Measurements from ENCODE around the gene SLC6A17. TPM values are rescaled to one million over a fixed set of nuclear protein-coding genes. Genes with fewer than 3 reads are reported as not detected.

The SLC6A17 gene
- polyA plus RNA-seq, 4 donors = 0.90 to 1.2 (median 0.98) TPM

DNA sequence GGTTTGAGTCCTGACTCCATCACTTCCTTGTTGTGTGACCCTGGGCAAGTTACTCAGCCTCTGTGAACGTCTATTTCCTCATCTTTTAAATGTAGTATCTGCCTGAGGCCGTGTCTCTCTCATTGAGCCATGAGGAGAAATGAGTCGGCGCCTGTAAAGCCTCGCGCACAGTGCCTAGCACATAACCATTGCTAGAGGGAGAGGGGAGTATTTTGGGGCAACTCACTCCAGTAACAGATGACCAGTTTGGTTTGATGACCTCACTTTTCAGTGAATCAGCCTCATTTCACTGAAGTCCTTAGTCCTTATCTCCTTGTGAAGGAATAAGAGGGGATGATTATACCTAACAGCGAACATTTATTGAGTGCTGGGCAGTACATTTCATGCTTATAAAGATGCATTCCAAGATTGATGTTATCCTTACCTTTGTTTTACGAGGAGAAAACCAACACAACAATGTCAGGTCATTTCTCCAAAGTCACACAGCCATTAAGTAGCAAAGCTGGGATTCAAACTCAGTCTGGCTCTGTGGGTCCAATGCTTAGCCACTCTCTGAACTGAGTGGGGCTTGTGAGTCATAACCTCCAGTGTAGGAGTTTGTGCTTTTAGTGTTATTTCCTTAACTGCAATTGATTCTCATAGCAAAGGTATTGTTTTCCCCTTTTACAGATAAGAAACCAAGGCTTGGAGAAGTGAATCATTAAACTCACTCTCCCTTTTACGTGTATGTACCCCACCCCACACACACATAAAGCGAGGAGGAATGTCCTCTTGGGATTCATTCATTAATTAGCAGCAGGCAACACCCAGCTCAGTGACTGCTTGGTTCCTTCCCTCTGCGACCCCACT, 85.8 kb downstream of the SLC6A17 start:
- DNase-seq (ENCODE audit: low read depth in 4 of 4, low spot score in 3 of 4) = no peak

GRCh38 chr1:110237386-110238152, 87.3 kb downstream of the SLC6A17 start:
- no peak for DNase-seq (ENCODE audit: low read depth in 4 of 4, low spot score in 3 of 4)

DNA sequence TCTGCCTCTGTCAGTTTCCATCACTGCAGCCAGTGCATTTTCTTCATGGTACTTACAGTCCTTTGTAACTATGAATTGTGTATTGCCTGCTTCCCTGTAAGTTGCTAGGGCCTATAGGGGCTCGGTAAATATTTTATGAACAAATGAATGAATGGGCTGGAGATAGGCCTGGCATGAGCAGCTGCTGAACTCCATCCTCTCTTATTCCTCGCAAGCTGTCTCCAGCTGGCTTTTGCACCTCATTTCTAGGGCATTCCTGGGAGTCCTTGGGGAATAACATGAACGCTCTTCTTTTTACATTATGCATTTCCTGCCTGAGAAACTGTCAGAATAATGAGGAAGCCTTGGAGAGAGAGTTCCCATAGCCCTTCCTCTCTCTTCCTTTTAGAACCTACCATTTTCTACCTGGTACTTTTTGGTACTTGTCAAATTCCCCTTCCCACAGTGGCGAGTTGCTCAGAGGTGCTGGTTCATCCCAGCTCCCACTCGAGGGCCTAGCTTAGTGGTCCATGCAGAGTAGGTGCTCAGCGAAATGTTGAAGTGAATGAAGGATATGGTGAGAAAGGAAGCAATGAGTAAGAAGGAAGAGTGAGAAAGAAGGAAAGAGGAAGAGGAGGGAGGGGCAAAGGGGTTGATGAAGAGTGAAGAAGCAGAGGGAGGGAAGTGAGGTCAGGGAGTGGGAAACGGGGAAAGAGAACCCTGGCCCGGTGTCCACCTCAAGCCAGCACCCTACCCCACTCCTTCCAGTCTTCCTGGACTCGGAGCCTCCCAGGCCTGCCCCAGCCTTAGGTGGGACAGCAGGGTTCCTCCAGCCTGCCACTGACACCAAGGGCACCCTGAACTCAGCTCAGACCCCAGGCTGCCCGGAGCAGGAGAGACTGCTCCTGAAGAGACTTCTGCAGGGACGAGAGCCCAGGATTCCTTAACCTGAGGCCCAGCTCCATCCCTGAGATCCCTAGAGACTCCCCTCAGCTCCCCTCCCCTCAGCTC, 89.4 kb downstream of the SLC6A17 start:
- DNase-seq (ENCODE audit: low read depth in 4 of 4, low spot score in 3 of 4) = peak in 2 of 4 donors; percentile 10 to 24

GRCh38 chr1:110240476-110241210, 90.3 kb downstream of the SLC6A17 start:
- DNase-seq (ENCODE audit: low read depth in 4 of 4, low spot score in 3 of 4) = no peak

GRCh38 chr1:110241516-110241915, 91.2 kb downstream of the SLC6A17 start:
- DNase-seq (ENCODE audit: low read depth in 4 of 4, low spot score in 3 of 4) = no peak

DNA sequence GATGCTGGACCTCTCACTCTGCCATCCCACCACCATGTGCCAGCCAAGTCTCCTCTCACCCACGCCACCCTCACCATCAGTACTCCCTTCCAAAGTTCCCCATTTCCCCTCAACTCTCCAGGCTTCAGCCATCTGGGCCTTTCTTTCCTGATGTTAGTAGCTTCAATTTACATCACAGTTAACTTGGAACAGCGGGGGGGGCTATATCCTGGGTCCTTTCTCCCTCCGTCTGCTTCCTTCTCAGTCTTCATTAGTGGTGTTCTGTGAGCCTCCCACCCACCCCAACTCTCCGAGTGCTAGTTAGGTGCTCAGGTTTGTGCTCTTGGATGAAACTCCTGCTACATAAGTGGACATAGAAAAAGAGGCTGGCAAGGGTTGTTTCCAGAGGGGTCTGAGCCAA, 91.8 kb downstream of the SLC6A17 start:
- no peak for DNase-seq (ENCODE audit: low read depth in 4 of 4, low spot score in 3 of 4)

DNA sequence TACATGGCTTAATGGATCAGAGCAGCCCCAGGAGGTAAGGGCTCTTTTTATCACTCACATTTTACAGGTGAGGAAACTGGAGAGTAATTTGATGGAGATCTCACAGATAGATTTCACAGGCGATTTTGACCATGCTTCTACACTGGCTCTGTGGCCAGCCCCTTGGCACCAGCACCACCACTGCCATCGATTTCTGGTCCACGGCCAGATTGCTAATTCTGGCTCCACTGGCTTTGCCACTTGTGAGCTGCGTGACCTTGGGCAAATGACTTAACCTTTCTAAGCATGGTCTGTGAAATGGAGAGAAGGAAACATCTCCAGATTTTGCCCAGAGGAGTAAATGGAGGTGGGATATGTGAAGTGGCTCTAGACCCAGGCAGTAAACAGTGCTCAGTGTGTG, 92.4 kb downstream of the SLC6A17 start:
- DNase-seq (ENCODE audit: low read depth in 4 of 4, low spot score in 3 of 4) = no peak

DNA sequence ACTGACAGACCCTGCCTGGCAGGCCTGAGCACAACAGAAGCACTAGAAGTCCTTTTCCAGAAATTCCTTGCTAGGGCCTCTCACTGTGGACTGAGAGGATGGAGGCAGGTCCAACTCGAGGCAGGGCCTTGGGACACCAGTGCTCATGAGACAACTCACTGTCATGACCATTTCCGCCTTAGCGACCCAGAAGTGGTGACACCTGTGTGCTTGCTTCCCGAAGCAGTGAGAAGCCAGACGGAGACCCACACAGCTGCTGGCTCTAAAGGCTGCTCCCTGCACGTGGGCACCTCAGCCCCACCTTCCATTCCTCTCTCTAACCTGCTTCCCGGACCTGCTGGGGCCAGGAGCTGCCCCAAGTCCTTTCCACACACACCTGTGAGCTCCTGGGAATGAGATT, 92.9 kb downstream of the SLC6A17 start:
- DNase-seq (ENCODE audit: low read depth in 4 of 4, low spot score in 3 of 4) = no peak

DNA sequence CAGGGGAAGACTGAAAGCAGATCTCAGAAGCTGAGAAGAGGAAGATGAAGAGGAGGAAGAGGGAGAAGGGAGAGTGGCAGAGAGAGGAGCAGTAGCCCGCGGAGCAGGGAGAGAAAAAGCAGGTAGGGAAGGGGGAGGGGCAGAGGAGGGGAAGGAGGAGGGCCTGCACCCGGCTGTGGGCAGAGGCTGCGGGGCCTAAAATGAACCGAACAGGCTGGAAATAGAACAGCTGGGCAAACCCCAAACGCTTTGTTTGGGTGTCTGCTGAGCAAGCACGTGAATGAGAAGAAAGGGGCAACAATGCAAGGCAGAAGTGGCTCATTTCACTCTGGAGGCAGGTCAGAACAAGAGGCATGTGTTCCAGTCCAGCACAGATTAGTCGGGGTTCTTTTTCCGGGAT, 93.3 kb downstream of the SLC6A17 start:
- no peak for DNase-seq (ENCODE audit: low read depth in 4 of 4, low spot score in 3 of 4)

DNA sequence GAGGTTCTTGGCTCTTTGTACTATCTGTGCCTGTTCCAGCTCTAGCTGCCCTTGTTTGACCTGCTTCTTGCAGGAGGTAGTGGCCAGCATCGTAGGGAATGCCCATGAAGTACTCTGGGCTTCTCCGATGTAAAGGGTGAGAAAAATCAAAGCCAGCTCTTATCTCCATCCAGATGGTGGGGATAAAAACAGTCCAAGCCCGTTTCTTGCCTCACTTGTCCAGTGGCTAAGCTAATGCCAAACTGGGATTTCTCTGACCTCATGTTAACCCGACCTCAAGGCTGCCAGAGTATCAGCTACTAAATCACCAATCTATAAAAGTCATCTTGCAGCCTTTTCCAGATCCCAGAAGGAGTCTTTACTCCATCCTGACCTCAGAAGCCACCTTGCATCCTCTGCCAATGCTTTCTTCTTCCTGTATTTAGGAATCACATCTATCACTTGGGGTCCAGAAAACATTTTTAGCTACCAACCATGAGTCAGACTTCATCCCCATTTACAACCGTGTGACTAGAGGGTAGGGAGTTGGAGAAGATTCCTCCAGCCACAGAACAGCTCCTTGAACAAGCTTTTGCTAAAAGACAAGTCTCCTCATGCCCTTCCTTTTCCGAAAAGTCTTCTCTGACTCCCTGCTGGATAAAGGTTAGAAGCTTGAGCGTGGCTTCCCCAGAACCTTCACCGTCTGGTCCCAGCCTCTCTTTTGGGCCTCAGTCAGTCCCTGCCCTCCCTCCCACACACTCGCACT, 95.8 kb downstream of the SLC6A17 start:
- no peak for DNase-seq (ENCODE audit: low read depth in 4 of 4, low spot score in 3 of 4)

DNA sequence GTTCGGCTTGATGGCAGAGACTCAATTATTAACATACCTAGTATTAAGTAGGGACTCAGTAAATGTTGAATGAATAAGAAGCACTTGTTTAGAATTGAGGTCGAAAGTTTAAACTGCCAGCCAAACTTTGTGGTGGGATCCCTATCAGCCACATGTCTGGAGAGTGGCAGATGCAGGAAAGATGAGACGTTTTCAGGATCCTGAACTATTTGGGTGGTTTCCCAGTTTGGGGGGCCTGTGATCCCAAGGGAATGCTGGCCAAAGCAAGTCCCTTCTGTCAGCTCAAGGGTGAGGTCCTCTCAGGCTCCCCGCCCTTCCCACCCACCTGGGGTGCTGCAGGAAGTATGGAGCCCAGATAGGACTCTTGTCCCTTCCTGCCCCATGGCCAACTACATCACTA, 98.5 kb downstream of the SLC6A17 start:
- no peak for DNase-seq (ENCODE audit: low read depth in 4 of 4, low spot score in 3 of 4)

- DNase-seq (ENCODE audit: low read depth in 4 of 4, low spot score in 3 of 4) = no peak
Observed at GRCh38 chr1:110249256-110249655, 99.0 kb downstream of the SLC6A17 start.

DNA sequence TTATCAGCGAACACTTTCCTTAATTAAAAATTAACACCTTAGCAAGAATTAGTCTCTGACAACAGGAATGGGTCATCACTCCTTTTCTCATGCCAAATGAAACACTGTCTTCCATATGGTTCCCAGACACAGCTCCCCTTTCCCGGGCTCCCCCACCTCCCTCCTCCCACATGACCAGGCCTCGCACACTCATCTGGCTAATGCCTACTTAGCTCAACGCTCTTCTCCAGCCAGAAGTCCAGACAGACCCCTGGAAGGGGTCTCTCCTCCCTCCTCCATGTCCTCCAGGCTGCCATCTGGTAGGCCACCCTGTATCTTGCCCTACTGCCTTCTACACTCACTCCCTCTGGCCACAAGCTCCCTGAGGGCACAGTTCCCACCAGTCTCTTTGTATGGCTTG, 99.7 kb downstream of the SLC6A17 start:
- DNase-seq (ENCODE audit: low read depth in 4 of 4, low spot score in 3 of 4) = no peak

DNA sequence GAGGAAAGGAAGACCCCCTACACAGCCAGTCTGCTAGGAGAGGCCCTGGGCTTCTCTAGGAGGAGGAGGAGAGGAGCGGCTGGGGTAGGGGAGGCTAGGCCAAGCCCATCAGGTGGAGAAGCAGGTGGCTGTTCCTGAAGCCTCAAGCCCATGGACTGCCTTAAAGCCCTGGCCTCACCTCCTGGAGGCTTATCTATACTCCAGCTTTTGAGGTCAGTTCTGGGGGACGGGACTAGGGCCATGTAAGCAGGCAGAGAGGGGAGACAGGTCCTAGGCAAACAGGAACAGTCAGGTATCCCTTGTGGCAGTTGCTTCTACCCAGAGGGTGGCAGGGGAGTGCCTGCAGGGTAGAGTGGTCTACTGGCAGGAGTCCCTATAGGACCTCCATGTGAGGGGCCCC, 100.5 kb downstream of the SLC6A17 start:
- DNase-seq (ENCODE audit: low read depth in 4 of 4, low spot score in 3 of 4) = no peak

Other genes starting within 250 kb of the SLC6A17 start
- 1 to 10 TPM; 8.0 to 8.4 (median 8.2) TPM for gene CSF1, start 239.6 kb upstream of the SLC6A17 start, polyA plus RNA-seq (ENCODE audit: insufficient read length in 4 of 4)
- 100 to 1,000 TPM; 108 to 126 (median 118) TPM for gene AHCYL1, start 165.7 kb upstream of the SLC6A17 start, polyA plus RNA-seq (ENCODE audit: insufficient read length in 4 of 4)
- 10 to 100 TPM; 44.1 to 50.3 (median 44.8) TPM for gene STRIP1, start 115.9 kb upstream of the SLC6A17 start, polyA plus RNA-seq (ENCODE audit: insufficient read length in 4 of 4)
- gene ALX3, start 79.8 kb upstream of the SLC6A17 start, polyA plus RNA-seq (ENCODE audit: insufficient read length in 4 of 4) = not detected
- gene UBL4B, start 38.1 kb upstream of the SLC6A17 start, polyA plus RNA-seq (ENCODE audit: insufficient read length in 4 of 4) = not detected
- 1 to 10 TPM; 4.9 to 7.1 (median 5.6) TPM for gene KCNC4, start 59.8 kb downstream of the SLC6A17 start, polyA plus RNA-seq (ENCODE audit: insufficient read length in 4 of 4)
- 10 to 100 TPM in 3 of 4 donors, 1 to 10 TPM in 1; 9.8 to 10.7 (median 10.3) TPM for gene RBM15, start 188.9 kb downstream of the SLC6A17 start, polyA plus RNA-seq (ENCODE audit: insufficient read length in 4 of 4)
- 100 to 1,000 TPM in 1 of 4 donors, 10 to 100 TPM in 3; 81.0 to 119 (median 82.7) TPM for gene SLC16A4, start 240.5 kb downstream of the SLC6A17 start, polyA plus RNA-seq (ENCODE audit: insufficient read length in 4 of 4)